Mammary epithelial cell (primary cell): Measurements from ENCODE around the gene NABP2.

Source experiments
- CTCF ChIP-seq, 2 donors: IDR thresholded peaks in 1 of 2; conservative IDR thresholded peaks in 1 of 2; 2 replicates each; pipeline ENCODE4 v1.5.1; 2011 to 2012; ENCODE audit warnings: inconsistent platforms in 2 of 2, low read length in 2 of 2, mild to moderate bottlenecking in 2 of 2, control low read depth in 1 of 2, low read depth in 1 of 2; ENCODE audit not compliant: insufficient read depth in 1 of 2; ENCODE audit errors: extremely low read depth in 1 of 2
- EZH2 ChIP-seq: IDR thresholded peaks from 2 replicates; pipeline ENCODE4 v1.6.1; 2012; ENCODE audit warnings: low read length, inconsistent platforms, borderline replicate concordance

GRCh38 chr12:56224102-56224701 is at the start of gene NABP2:
- TF ChIP-seq CTCF (conservative IDR thresholded peaks at IDR 0.05 in 1 of 2, IDR thresholded peaks at IDR 0.05 in 1 of 2; ENCODE audit: extremely low read depth in 1 of 2, insufficient read depth in 1 of 2, low read depth in 1 of 2, low read length in 2 of 2) (peak; percentile 65 to 82), EZH2 (no peak)
